PFSK-1 (cell line): Measurements from ENCODE around the gene GPRC5C.

Experiments used
- FOXP2 ChIP-seq: optimal IDR thresholded peaks from 2 replicates; pipeline ENCODE3; 2011; ENCODE audit warnings: borderline replicate concordance, control low read depth, inconsistent platforms; ENCODE audit not compliant: insufficient read depth; ENCODE audit errors: extremely low read length, extremely low read depth
- POLR2AphosphoS5 ChIP-seq: IDR thresholded peaks from 2 replicates; pipeline ENCODE4 v1.6.1; 2012; ENCODE audit warnings: low read depth, mild to moderate bottlenecking, control low read depth, low read length, moderate library complexity
- SIN3A ChIP-seq: IDR thresholded peaks from 2 replicates; pipeline ENCODE4 v1.6.1; 2012; ENCODE audit warnings: mild to moderate bottlenecking, low read length, moderate library complexity, borderline replicate concordance; ENCODE audit not compliant: insufficient read depth
- TAF1 ChIP-seq: IDR thresholded peaks from 2 replicates; pipeline ENCODE4 v1.6.1; 2012; ENCODE audit warnings: low read length, control low read depth, borderline replicate concordance; ENCODE audit not compliant: insufficient read depth
- TF ChIP-seq, protein P1 (sequence below), 2 experiments: IDR thresholded peaks; 2 replicates each; pipeline versions ENCODE4 v1.6.1 to v1.8.0; 2011 to 2012; ENCODE audit warnings: low read depth in 2 of 2, low read length in 2 of 2, control low read depth in 1 of 2, inconsistent platforms in 1 of 2, mild to moderate bottlenecking in 1 of 2, moderate library complexity in 1 of 2; ENCODE audit not compliant: insufficient read depth in 1 of 2

DNA sequence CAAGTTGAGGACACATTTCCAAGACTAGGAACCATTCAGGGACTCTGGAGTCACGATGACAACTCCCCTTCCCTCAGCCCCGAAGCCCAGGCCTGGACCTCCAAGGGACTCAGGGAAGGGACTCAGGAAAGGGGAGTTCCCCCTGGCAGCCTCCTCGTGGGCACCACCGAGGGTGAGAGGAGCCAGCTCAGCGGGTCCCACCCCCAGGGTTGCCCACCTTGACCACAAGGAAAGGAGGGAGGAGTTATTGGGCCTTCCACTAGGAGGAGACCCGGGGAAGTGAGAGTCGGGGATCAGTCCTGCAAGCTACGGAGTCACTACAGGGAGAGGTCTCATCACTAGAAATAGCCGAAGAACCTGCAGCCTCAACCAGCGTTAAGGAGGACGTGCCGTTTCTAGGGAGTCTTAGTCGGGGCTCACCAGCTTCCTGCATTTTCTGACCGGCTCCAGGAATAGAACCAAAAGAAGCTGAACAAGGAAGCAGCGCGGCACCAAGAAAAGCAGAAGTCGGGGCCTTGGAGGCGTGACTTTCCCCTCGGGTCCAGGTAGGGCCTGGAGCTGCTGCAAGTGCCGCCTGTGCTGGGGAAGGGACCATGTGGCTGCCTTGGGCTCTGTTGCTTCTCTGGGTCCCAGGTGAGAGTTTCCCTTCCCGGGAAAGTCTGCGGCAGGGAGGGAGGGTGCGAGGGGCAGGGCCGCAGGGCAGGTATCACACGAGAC, 34.4 kb downstream of the GPRC5C start, which contains the start of gene CD300A:
- no peak for TF ChIP-seq TAF1
- no peak for TF ChIP-seq POLR2AphosphoS5
- no peak for TF ChIP-seq SIN3A
- TF ChIP-seq, protein P1, sequence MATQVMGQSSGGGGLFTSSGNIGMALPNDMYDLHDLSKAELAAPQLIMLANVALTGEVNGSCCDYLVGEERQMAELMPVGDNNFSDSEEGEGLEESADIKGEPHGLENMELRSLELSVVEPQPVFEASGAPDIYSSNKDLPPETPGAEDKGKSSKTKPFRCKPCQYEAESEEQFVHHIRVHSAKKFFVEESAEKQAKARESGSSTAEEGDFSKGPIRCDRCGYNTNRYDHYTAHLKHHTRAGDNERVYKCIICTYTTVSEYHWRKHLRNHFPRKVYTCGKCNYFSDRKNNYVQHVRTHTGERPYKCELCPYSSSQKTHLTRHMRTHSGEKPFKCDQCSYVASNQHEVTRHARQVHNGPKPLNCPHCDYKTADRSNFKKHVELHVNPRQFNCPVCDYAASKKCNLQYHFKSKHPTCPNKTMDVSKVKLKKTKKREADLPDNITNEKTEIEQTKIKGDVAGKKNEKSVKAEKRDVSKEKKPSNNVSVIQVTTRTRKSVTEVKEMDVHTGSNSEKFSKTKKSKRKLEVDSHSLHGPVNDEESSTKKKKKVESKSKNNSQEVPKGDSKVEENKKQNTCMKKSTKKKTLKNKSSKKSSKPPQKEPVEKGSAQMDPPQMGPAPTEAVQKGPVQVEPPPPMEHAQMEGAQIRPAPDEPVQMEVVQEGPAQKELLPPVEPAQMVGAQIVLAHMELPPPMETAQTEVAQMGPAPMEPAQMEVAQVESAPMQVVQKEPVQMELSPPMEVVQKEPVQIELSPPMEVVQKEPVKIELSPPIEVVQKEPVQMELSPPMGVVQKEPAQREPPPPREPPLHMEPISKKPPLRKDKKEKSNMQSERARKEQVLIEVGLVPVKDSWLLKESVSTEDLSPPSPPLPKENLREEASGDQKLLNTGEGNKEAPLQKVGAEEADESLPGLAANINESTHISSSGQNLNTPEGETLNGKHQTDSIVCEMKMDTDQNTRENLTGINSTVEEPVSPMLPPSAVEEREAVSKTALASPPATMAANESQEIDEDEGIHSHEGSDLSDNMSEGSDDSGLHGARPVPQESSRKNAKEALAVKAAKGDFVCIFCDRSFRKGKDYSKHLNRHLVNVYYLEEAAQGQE (IDR thresholded peaks at IDR 0.05; ENCODE audit: insufficient read depth in 1 of 2, low read depth in 2 of 2, low read length in 2 of 2): no peak
- TF ChIP-seq FOXP2: no peak
